HL-60 (cell line): ENCODE results near the gene FTO.

Experiments
- CTCF ChIP-seq: IDR thresholded peaks from one replicate; pipeline ENCODE4 v1.5.1; 2011; ENCODE audit warnings: low read length, control low read depth, inconsistent platforms; ENCODE audit not compliant: insufficient read depth
- GABPA ChIP-seq: IDR thresholded peaks from 2 replicates; pipeline ENCODE4 v1.6.1; 2012; ENCODE audit warnings: low read depth

DNA sequence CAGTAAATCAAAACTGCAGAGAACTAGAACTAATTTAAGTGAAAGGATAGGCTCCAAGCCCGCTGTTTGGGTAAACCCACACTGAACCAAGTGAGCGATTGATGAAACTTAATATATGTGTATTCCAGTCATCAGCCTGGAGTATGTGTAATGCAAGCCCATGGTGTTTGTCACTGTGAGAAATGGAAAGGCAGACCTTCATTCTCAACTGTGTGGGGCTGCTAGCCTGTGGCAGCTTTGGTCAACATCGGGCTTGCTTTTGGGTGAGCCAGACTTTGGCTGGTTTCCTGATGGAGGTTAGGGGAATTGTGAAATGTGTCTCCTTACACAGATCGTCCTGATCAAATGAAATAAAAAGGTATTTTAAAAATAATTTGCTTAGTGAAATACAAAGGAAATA is 302.7 kb downstream of the FTO start:
- TF ChIP-seq CTCF (no peak), GABPA (no peak)
